Mesendoderm (in vitro differentiated cells): ENCODE data around the gene EP400.

Experiments
- DNase-seq: peaks from one replicate; pipeline ENCODE4 v3.0.0; 2013
- H2AK5ac ChIP-seq: 2 replicates; pipeline ENCODE4 v1.6.1; 2013; ENCODE audit warnings: low read length, inconsistent platforms
- H2BK120ac ChIP-seq: 2 replicates; pipeline ENCODE4 v1.6.1; 2013; ENCODE audit warnings: low read depth, mild to moderate bottlenecking, low read length, moderate library complexity, mixed read lengths
- H2BK15ac ChIP-seq: replicated peaks from 2 replicates; pipeline ENCODE4 v1.6.1; 2013; ENCODE audit warnings: low read depth, mild to moderate bottlenecking, moderate library complexity
- H2BK5ac ChIP-seq: 2 replicates; pipeline ENCODE4 v1.6.1; 2013; ENCODE audit warnings: low read length, inconsistent platforms
- H3K18ac ChIP-seq: 2 replicates; pipeline ENCODE4 v1.6.1; 2013; ENCODE audit warnings: mild to moderate bottlenecking, low read length, mixed read lengths
- H3K23ac ChIP-seq: one replicate; pipeline ENCODE4 v1.6.1; 2013; ENCODE audit warnings: low read length
- H3K27ac ChIP-seq: 2 replicates; pipeline ENCODE4 v1.5.1; 2013; ENCODE audit warnings: low read depth, mild to moderate bottlenecking, inconsistent platforms, low read length, moderate library complexity
- H3K27me3 ChIP-seq: 2 replicates; pipeline ENCODE4 v1.6.1; 2013; ENCODE audit warnings: low read length, control low read depth, mild to moderate bottlenecking, inconsistent platforms; ENCODE audit not compliant: insufficient read depth, poor library complexity
- H3K36me3 ChIP-seq: 2 replicates; pipeline ENCODE4 v1.6.1; 2013; ENCODE audit warnings: low read length, inconsistent platforms; ENCODE audit not compliant: control insufficient read depth, insufficient read depth
- H3K4ac ChIP-seq: one replicate; pipeline ENCODE4 v1.6.1; 2013; ENCODE audit warnings: low read depth, mild to moderate bottlenecking, low read length, moderate library complexity
- H3K4me1 ChIP-seq: 2 replicates; pipeline ENCODE4 v1.6.1; 2013; ENCODE audit warnings: low read depth, low read length, inconsistent platforms; ENCODE audit not compliant: control insufficient read depth
- H3K4me2 ChIP-seq: 2 replicates; pipeline ENCODE4 v1.6.1; 2013; ENCODE audit warnings: low read length
- H3K4me3 ChIP-seq: 2 replicates; pipeline ENCODE4 v1.5.1; 2013; ENCODE audit warnings: mild to moderate bottlenecking, low read length
- H3K56ac ChIP-seq: one replicate; pipeline ENCODE4 v1.6.1; 2013; ENCODE audit warnings: low read length
- H3K79me1 ChIP-seq: 2 replicates; pipeline ENCODE4 v1.6.1; 2013; ENCODE audit warnings: low read length, inconsistent platforms
- H3K79me2 ChIP-seq: 2 replicates; pipeline ENCODE4 v1.6.1; 2013; ENCODE audit warnings: mild to moderate bottlenecking, low read length; ENCODE audit not compliant: control insufficient read depth, insufficient read depth
- H3K9ac ChIP-seq: 2 replicates; pipeline ENCODE4 v1.6.1; 2013; ENCODE audit warnings: low read length, inconsistent platforms
- H4K5ac ChIP-seq: one replicate; pipeline ENCODE4 v1.6.1; 2013; ENCODE audit warnings: low read length
- H4K8ac ChIP-seq: one replicate; pipeline ENCODE4 v1.6.1; 2013; ENCODE audit warnings: low read depth, mild to moderate bottlenecking, control low read depth, low read length, moderate library complexity
- whole genome bisulfite sequencing: extraction: QIAGEN DNeasy Blood & Tissue Kit; methylation state at CpG from one replicate; pipeline ENCODE4 v1.1.7; 2013; ENCODE audit warnings: low lambda C conversion rate, missing lambda C conversion rate; ENCODE audit not compliant: insufficient coverage; ENCODE audit errors: extremely low coverage; 5-methylcytosine and 5-hydroxymethylcytosine counted together

Gene EP400

GRCh38 chr12:131929581-131930456 is 19.9 kb upstream of the EP400 start:
- no peak overlapping the region for H2BK15ac ChIP-seq
- no peak overlapping the region for H2BK120ac ChIP-seq
- H3K27me3 ChIP-seq: no peaks in the 10 kb centered on the region
- H3K4me1 ChIP-seq: no peaks in the 10 kb centered on the region
- peaks cover 5% of the 10 kb centered on the region for H3K79me1 ChIP-seq
- H3K4me3 ChIP-seq: peak overlapping the region; percentile 89
- no peak overlapping the region for H2AK5ac ChIP-seq
- peak overlapping the region; percentile 59 for H3K23ac ChIP-seq
- H3K56ac ChIP-seq: peak overlapping the region; percentile 91
- peaks cover 14% of the 10 kb centered on the region for H3K79me2 ChIP-seq
- H3K27ac ChIP-seq: no peak overlapping the region
- H3K36me3 ChIP-seq: peaks cover 11% of the 10 kb centered on the region
- peak; percentile 42 for DNase-seq
- H3K4ac ChIP-seq: peak overlapping the region; percentile 74
- H3K9ac ChIP-seq: peak overlapping the region; percentile 89
- H3K4me2 ChIP-seq: peak overlapping the region; percentile 95
- H4K5ac ChIP-seq: no peak overlapping the region
- peak overlapping the region; percentile 54 for H3K18ac ChIP-seq
- no peak overlapping the region for H2BK5ac ChIP-seq
- H4K8ac ChIP-seq: no peak overlapping the region
- WGBS: no CpG with 5 or more reads among the region's 87 CpGs

GRCh38 chr12:131930510-131930909 is 19.2 kb upstream of the EP400 start:
- Histone ChIP-seq H3K4me3 (peak overlapping the region; percentile 89), H3K79me2 (peaks cover 14% of the 10 kb centered on the region), H3K27ac (no peak overlapping the region), H3K4ac (no peak overlapping the region), H2BK5ac (no peak overlapping the region), H3K79me1 (peaks cover 5% of the 10 kb centered on the region), H3K9ac (peak overlapping the region; percentile 89), H3K36me3 (peaks cover 11% of the 10 kb centered on the region), H3K4me2 (peak overlapping the region; percentile 95), H3K56ac (peak overlapping the region; percentile 91), H4K8ac (no peak overlapping the region), H2BK15ac (no peak overlapping the region), H3K18ac (no peak overlapping the region), H2BK120ac (no peak overlapping the region), H4K5ac (no peak overlapping the region), H2AK5ac (no peak overlapping the region), H3K23ac (peak overlapping the region; percentile 59), H3K27me3 (no peaks in the 10 kb centered on the region), H3K4me1 (no peaks in the 10 kb centered on the region)
- WGBS: no CpG with 5 or more reads among the region's 9 CpGs
- no peak for DNase-seq

- Histone ChIP-seq H3K4me3 (no peak overlapping the region), H3K18ac (no peak overlapping the region), H4K5ac (no peak overlapping the region), H3K9ac (no peak overlapping the region), H3K79me2 (peaks cover 14% of the 10 kb centered on the region), H3K56ac (no peak overlapping the region), H2BK120ac (no peak overlapping the region), H3K36me3 (peaks cover 11% of the 10 kb centered on the region), H2BK15ac (no peak overlapping the region), H2BK5ac (no peak overlapping the region), H3K4ac (no peak overlapping the region), H3K79me1 (peaks cover 5% of the 10 kb centered on the region), H3K27ac (no peak overlapping the region), H3K4me1 (no peaks in the 10 kb centered on the region), H3K27me3 (no peaks in the 10 kb centered on the region), H3K23ac (no peak overlapping the region), H3K4me2 (no peak overlapping the region), H4K8ac (no peak overlapping the region), H2AK5ac (no peak overlapping the region)
- no CpG with 5 or more reads among the region's 8 CpGs for WGBS
- no peak for DNase-seq
Measured at GRCh38 chr12:131933387-131933786, 16.4 kb upstream of the EP400 start.

- H3K4ac ChIP-seq: no peak overlapping the region
- no peak overlapping the region for H3K27ac ChIP-seq
- H3K79me1 ChIP-seq: peaks cover 7% of the 10 kb centered on the region
- H2BK120ac ChIP-seq: no peak overlapping the region
- no peaks in the 10 kb centered on the region for H3K27me3 ChIP-seq
- no peak overlapping the region for H4K5ac ChIP-seq
- DNase-seq: no peak
- peaks cover 14% of the 10 kb centered on the region for H3K79me2 ChIP-seq
- H2AK5ac ChIP-seq: no peak overlapping the region
- no peak overlapping the region for H3K23ac ChIP-seq
- no peaks in the 10 kb centered on the region for H3K4me1 ChIP-seq
- no peak overlapping the region for H3K4me3 ChIP-seq
- no peak overlapping the region for H4K8ac ChIP-seq
- H3K18ac ChIP-seq: no peak overlapping the region
- no peak overlapping the region for H2BK15ac ChIP-seq
- H3K36me3 ChIP-seq: peaks cover 15% of the 10 kb centered on the region
- H2BK5ac ChIP-seq: no peak overlapping the region
- no peak overlapping the region for H3K4me2 ChIP-seq
- no peak overlapping the region for H3K56ac ChIP-seq
- WGBS: no CpG with 5 or more reads among the region's 11 CpGs
- no peak overlapping the region for H3K9ac ChIP-seq
Measured at GRCh38 chr12:131934535-131934934, 15.2 kb upstream of the EP400 start.

- H3K4me2 ChIP-seq: no peak overlapping the region
- H3K27me3 ChIP-seq: no peaks in the 10 kb centered on the region
- no peak overlapping the region for H2BK15ac ChIP-seq
- no peak overlapping the region for H3K27ac ChIP-seq
- H3K79me1 ChIP-seq: peaks cover 2% of the 10 kb centered on the region
- H3K56ac ChIP-seq: no peak overlapping the region
- H4K8ac ChIP-seq: no peak overlapping the region
- no peak overlapping the region for H2AK5ac ChIP-seq
- no peak overlapping the region for H3K4me3 ChIP-seq
- no peak overlapping the region for H2BK5ac ChIP-seq
- no peak overlapping the region for H4K5ac ChIP-seq
- no peak overlapping the region for H3K23ac ChIP-seq
- peaks cover 22% of the 10 kb centered on the region for H3K36me3 ChIP-seq
- WGBS: no CpG with 5 or more reads among the region's 7 CpGs
- no peaks in the 10 kb centered on the region for H3K79me2 ChIP-seq
- no peak overlapping the region for H3K4ac ChIP-seq
- H3K9ac ChIP-seq: no peak overlapping the region
- DNase-seq: no peak
- no peak overlapping the region for H3K18ac ChIP-seq
- H3K4me1 ChIP-seq: no peaks in the 10 kb centered on the region
- H2BK120ac ChIP-seq: no peak overlapping the region
Measured at GRCh38 chr12:131938082-131938481, 11.7 kb upstream of the EP400 start.
